SU-DHL-6 (cell line): ENCODE data around the gene NOCT.

Experiments used
- EZH2phosphoT487 ChIP-seq: fragments of 200-600 bp; sonication (generic), shearing (Covaris generic); conservative IDR thresholded peaks from 2 replicates; pipeline ENCODE4 v1.6.1; 2018; ENCODE audit warnings: mild to moderate bottlenecking, antibody characterized with exemption, low read length, moderate library complexity, mixed read lengths
- TF ChIP-seq, protein P1 (sequence below): fragments of 200-600 bp; sonication (generic); IDR thresholded peaks from one replicate; pipeline ENCODE4 v1.5.1; 2017; ENCODE audit warnings: antibody characterized with exemption, mild to moderate bottlenecking, low read length, moderate library complexity; ENCODE audit not compliant: insufficient read depth, poor library complexity, severe bottlenecking

- TF ChIP-seq, protein P1, sequence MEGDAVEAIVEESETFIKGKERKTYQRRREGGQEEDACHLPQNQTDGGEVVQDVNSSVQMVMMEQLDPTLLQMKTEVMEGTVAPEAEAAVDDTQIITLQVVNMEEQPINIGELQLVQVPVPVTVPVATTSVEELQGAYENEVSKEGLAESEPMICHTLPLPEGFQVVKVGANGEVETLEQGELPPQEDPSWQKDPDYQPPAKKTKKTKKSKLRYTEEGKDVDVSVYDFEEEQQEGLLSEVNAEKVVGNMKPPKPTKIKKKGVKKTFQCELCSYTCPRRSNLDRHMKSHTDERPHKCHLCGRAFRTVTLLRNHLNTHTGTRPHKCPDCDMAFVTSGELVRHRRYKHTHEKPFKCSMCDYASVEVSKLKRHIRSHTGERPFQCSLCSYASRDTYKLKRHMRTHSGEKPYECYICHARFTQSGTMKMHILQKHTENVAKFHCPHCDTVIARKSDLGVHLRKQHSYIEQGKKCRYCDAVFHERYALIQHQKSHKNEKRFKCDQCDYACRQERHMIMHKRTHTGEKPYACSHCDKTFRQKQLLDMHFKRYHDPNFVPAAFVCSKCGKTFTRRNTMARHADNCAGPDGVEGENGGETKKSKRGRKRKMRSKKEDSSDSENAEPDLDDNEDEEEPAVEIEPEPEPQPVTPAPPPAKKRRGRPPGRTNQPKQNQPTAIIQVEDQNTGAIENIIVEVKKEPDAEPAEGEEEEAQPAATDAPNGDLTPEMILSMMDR = no peak
- no peak for TF ChIP-seq EZH2phosphoT487
Observed at GRCh38 chr4:139011225-139011950, 4.2 kb upstream of the NOCT start.
